ENCODE results near the gene SSH3.

Gene SSH3

DNA sequence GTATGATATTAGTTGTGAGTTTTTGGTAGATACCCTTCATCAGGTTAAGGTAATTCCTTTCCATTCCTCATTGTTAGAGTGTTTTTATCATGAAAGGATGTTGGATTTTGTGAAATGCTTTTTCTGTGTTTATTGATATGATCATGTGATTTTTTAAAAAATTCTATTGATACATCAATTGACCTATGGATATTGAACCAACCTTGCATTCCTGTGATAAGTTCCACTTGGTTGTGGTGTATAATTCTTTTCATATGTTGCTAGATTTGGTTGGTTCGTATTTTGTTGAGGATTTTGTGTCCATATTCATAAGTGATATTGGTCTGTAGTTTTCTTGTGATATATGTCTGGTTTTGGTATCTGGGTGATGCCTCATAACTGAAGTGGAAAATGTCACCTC lies 7.5 kb upstream of the SSH3 start:
- no peak for DNase-seq

DNA sequence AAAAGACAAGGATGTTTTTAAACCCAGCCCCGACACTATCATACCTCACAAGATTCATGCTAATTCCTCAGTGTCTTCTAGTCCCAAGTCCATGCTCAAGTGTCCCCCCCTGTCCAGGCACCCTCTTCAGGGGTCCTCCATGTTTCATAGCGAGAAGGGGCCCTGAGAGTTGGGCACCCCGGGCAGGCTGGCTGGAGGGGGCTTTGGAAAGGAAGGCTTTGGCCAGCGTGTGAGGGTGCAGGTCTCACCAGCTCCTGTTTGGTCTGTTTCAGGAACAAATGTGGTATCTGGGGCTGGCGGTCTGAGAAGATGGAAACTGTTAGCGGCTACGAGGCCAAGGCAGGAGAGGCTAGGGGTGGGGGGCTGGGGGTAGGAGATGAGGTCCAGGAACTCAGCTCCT lies 4.5 kb upstream of the SSH3 start:
- peak; percentile 24 for DNase-seq

DNA sequence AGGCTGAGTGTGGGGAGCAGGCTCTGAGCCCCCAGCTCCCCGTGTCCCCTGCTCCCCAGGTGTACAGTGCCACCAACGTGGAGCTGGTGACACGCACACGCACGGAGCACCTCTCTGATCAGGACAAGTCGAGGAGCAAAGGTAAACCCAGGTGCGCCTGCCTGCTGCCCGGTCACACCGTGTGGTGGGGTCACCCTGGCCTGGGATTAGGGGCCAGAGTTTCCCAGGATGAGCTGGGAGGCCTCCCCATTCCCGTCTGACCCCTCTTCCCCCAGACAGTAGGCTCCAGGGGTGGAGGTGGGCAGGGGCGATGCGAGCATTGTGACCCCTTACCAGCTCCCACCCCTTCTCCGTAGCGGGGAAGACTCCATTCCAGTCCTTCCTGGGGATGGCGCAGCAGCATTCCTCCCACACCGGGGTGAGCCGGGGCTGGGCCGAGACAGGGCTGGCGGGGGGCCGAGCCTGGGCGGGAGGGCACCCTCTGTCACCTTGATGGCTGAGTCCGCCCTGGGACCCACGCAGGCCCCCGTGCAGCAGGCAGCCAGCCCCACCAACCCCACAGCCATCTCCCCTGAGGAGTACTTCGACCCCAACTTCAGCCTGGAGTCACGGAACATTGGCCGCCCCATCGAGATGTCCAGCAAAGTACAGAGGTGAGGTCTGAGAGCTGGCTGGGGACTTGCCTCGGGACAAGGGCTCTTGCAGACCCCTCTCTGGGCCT lies 3.7 kb upstream of the SSH3 start:
- DNase-seq: peak; percentile 29

DNA sequence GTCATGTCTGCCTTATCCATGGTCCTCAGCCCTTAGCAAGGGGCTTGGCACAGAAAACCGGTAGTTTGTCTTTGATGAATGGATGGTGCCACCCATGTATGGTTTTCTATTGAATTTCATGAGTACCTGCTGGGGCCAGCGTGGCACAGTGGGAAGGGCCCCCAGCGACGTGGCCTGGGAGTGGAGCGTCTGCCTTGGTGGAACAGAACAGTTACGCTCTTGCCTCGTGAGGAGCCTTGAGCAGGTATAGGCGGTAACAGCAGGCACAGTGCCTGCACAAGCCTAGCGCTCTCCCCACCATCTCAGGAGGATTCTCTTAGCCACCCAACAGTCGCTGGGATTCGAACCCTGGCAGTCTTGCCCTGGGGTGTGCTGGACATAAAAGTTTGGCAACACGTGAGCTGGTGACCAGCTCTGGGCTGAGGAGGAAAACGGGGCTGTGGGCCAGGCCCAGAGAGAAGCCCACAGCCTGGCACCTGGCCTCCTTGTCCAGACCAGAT lies 3.0 kb upstream of the SSH3 start:
- peak; percentile 13 for DNase-seq

DNA sequence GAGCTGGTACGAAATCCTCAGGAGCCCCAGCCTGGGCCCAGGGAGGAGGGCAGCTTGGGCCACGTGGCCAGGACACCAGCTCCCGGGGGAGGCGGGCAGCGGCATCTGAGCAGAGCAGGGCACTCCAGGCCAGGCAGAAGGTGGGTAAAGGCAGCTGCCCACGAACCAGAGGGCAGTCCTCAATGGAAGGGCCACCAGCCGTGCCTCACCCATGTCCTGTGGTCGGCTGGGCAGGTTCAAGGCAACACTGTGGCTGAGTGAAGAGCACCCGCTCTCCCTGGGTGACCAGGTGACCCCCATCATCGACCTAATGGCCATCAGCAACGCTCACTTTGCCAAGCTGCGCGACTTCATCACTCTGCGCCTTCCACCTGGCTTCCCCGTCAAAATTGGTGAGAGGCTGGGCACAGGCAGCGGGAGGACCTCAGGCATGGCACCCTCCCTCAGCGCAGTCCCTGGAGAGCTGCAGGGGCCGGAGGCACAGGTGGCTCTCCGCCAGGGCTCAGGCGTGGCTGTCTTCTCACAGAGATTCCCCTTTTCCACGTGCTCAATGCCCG lies 2.5 kb upstream of the SSH3 start:
- DNase-seq: peak; percentile 29

DNA sequence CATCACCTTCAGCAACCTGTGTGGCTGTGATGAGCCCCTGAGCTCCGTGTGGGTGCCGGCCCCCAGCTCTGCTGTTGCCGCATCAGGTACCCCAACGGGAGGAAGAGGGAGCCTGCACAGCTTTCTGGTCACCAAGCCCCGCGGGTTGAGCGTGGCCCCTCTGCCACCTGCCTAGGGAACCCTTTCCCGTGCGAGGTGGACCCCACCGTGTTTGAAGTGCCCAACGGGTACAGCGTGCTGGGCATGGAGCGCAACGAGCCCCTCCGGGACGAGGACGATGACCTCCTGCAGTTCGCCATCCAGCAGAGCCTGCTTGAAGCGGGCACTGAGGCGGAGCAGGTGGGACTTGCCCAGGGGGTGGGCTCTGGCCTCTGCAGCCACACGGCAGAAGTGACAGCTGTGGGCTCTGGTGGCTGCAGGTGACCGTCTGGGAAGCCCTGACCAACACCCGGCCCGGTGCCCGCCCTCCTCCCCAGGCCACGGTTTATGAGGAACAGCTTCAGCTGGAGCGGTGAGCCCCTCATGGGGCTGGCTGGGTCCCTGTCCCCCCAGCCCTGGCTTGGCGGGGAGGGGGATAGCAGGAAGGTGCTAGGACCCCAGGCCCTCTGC lies 1.9 kb upstream of the SSH3 start:
- DNase-seq: peak; percentile 32

DNA sequence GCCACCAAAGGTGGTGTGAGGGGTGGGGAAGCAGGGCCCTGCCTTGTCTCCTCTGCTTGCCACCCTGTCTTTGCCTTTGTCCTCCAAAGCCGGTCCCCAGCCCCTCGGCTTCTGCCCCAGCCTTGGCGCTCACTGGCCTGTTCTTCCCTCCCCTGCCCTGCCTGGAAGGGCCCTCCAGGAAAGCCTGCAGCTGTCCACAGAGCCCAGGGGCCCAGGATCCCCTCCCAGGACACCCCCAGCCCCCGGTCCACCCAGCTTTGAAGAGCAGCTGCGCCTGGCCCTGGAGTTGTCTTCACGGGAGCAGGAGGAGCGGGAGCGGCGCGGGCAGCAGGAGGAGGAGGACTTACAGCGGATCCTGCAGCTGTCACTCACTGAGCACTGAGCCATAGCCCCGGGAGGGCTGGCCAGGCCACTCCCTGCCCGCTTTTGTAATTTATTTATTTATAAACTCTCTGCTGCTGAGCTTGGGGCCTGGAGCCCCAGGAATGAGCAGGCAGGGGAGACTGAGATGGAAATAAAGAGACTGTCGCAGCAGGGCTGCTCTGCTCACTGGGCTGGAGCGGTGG lies 1.3 kb upstream of the SSH3 start:
- DNase-seq: peak; percentile 70

DNA sequence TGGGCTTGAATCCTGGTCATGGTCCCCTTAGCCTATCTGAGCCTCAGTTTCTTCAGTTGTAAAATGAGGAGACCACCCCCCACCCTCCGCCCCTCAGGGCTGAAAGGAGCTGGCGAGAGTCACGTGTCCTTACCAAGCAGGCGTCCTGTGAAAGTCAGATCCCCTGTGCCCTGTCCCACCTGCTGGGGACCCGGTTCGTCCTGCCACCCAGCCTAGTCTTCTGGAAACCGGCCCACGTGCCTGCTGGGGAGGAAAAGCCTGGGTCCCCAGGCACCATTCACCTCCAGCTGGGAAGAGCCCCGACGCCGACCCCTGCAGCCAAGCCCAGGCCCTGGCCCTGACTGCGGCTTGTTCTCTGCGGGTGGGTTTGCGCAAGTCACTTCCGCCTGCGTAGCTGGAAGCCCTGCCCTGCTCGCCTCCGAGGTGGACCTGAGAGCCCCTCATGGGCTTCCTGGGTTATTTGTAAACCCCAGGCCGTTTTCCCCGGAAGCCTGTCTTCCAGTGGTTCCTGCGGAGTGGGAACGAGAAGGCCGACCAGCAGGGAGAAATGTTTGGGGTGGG lies 679 bp upstream of the SSH3 start:
- DNase-seq: peak; percentile 34

DNA sequence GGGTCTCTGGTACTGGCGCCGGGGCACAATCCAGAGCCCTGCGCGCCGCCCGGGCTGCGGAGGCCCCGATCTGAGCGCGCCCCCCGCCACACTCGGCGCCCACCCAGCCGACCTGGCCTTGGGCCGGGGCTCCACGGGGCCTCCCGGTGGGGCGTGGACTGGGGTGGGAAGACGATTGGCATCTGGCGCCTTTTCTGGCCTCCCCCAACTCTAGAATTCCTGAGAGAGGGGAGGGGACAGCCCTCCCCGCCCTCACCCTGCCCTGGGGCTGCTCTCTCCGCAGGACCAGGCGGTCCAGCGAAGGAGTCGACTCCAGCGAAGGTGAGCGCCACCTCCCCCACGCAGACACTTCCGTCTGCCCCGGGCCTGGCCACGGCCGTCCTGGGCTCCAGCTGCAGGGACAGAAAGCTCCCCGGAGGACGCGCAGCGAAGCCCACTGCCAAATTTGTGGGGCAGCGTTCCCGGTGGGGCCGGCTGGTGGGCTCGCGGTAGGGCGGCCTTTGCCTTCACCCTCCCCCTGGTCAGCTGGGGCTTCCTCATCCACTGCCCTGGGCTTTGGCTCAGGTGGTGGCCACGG lies 593 bp downstream of the SSH3 start:
- peak; percentile 45 for DNase-seq

DNA sequence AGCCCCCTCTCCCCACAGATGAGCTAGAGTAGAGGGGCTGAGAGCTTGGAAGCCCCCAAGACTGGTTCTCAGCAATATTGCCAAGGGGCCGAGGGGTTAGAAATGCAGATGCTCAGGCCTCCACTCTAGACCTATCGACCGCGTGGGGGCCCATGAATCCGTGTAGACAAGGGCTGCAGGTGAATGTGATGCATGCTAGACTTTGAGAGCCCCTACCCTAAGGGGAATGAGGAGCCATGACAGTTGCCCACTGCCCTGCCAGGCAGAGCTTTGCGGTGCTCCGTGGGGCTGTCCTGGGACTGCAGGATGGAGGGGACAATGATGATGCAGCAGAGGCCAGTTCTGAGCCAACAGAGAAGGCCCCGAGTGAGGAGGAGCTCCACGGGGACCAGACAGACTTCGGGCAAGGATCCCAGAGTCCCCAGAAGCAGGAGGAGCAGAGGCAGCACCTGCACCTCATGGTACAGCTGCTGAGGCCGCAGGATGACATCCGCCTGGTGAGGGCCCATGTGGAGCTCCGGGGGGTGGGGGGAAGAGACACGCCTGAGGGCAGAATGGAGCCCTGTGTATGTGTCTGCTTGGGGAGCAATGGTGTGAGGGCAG lies 1.3 kb downstream of the SSH3 start:
- peak; percentile 23 for DNase-seq

DNA sequence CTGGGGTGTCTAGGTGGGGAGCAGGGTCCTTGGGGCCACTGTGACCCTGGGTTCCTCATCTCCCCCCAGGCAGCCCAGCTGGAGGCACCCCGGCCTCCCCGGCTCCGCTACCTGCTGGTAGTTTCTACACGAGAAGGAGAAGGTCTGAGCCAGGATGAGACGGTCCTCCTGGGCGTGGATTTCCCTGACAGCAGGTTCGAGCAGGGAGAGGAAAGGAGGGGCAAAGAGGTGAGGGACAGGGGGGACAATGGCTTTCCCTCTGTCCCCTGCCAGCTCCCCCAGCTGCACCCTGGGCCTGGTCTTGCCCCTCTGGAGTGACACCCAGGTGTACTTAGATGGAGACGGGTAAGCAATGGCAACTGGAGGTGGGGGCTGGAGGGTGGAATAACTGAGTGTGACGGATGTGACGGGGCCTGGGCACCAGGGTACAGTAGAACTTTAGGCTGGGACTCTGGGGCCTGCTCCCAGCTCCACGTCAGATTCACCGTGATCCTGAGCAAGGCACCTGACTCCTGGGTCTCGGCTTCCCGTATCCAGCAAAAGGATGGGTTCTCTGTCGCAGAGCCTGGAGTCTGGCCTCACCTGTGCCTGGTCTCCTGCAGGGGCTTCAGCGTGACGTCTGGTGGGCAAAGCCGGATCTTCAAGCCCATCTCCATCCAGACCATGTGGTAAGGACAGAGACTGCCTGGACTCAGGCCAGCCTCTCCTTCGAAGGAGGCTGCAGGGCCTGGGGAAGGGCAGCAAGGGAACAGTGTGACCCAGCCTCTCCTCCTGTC lies 3.6 kb downstream of the SSH3 start:
- DNase-seq: no peak

DNA sequence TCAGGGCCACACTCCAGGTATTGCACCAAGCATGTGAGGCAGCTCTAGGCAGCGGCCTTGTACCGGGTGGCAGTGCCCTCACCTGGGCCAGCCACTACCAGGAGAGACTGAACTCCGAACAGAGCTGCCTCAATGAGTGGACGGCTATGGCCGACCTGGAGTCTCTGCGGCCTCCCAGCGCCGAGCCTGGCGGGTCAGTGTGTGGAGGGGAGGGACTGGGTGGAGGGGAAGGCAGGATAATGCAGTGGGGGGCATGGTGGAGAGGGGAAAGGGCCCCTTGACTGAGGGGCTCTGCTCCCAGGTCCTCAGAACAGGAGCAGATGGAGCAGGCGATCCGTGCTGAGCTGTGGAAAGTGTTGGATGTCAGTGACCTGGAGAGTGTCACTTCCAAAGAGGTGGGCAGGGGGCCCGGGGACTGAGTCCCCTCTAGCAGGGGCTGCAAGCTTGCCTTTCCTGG lies 4.2 kb downstream of the SSH3 start:
- no peak for DNase-seq

DNA sequence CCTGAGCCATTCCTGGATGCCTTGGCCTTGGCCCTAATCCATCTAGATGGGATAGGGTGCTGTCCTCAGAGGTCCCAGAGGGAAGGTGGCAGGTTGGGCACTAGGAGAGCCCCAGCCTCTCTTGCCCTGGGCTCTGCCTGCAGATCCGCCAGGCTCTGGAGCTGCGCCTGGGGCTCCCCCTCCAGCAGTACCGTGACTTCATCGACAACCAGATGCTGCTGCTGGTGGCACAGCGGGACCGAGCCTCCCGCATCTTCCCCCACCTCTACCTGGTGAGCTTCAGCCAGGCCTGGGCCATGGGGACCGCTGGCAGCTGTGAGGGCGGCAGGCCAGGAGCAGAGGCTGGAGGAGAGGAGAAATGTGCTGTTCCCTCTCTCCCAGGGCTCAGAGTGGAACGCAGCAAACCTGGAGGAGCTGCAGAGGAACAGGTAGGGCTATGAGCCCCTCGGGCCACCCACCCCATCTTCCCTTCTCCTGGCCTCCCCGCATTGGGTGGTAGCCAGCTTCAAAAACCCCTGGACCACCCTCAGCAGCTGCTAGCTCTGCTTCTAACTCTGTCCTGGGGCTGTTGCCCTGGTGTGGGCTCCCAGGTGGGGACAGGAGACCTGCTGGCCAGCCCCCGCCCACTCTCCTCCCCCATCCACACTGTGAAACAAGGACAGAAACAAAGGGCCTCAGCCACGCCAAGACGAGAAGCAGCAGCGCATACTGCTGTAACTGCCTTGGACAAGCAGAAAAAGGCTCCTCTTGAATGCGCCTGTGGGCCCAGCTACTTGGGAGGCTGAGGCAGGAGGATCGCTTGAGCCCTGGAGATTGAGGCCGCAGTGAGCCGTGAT lies 4.9 kb downstream of the SSH3 start:
- DNase-seq: no peak

DNA sequence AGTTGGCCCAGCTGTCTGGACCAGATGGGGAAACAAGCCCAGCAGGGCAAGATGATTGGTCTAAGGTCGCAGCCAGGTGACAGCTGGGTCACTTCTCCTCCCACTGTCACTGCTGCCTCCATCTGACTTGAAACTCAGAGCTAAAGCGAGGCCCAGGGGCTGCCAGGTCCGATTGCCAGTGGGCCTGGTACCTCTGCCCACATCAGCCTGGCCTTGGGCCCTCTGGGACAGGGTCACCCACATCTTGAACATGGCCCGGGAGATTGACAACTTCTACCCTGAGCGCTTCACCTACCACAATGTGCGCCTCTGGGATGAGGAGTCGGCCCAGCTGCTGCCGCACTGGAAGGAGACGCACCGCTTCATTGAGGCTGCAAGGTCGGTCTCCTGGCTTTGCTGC lies 5.8 kb downstream of the SSH3 start:
- no peak for DNase-seq

DNA sequence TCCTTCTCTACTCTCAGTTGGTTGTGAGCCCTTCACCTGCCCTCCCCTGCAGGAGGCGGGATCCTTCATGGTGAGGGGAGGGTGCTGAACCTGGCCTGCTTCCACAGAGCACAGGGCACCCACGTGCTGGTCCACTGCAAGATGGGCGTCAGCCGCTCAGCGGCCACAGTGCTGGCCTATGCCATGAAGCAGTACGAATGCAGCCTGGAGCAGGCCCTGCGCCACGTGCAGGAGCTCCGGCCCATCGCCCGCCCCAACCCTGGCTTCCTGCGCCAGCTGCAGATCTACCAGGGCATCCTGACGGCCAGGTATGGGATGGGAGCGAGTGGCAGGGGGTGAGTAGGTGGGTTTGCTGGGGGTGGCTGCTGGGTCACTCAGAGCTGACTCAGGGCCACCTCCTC lies 6.3 kb downstream of the SSH3 start:
- DNase-seq: no peak

DNA sequence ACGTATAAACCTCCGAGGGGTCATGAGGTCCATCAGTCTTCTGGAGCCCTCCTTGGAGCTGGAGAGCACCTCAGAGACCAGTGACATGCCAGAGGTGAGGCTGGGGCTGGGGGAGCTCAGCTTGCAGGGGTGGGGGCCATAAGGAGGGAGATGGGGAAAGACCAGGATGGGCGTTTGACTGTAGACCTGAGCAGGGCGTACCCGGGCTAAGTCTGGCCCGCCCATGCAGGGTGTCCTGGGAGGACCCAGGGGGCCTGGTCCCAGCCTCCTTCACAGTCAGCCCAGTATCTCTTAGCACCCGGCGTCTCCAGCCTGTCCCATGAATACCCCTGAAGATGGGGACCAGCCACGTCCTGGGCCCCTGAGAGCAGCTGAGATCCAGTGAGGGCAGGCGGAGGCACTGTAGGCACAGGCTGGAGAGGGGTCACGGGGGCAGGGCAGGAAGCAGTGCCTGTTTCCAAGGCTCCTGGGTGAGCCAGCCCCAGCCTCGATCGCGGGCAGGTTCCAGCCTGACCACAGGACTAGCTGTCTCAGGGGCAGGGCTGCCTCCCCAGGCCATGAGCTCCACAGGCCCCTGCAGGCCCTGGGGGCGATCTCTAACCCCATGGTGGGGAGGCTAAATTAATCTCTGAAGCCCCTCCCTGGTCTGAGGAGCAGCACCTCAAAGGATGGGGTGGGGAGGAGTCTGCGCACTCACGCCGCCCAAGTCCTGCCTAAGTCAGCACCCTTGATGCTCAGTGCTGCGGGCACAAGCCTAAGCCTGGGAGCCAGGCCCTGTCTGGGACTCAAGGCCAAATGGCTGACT lies 7.1 kb downstream of the SSH3 start:
- DNase-seq: no peak

DNA sequence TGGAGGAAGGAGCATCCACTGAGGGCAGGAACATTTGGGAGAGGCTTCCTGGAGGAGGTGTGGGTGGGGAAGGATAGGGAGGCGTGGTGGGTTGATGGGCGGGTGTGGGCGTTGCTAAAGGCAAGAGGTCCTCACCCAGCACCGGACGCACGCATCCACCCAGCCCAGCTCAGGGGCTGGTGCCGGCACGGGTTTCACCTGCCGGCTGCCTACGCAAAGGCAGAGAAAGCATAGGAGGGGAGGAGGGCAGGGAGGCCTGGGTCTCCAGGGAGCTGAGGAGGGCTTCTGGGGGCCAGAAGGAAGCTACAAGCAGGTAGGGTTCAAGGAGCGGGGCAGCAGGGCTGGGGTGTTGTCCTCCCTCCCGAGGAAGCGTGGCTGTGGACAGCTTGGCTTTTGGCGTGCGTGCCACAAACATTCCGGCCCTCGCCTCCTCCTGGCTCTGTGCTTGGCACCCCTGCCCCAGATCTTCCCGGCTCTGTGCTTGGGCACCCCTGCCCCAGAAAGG lies 7.8 kb downstream of the SSH3 start:
- no peak for DNase-seq

DNA sequence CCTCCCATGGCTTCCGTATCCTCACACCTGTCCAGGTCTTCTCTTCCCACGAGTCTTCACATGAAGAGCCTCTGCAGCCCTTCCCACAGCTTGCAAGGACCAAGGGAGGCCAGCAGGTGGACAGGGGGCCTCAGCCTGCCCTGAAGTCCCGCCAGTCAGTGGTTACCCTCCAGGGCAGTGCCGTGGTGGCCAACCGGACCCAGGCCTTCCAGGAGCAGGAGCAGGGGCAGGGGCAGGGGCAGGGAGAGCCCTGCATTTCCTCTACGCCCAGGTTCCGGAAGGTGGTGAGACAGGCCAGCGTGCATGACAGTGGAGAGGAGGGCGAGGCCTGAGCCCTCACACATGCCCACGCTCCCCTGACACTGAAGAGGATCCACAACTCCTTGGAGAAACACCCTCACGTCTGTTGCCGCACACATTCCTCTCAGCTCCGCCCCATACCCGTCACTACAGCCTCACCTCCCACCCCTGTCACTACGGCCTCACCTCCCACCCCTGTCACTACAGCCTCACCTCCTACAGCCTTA lies 8.3 kb downstream of the SSH3 start:
- DNase-seq: no peak

DNA sequence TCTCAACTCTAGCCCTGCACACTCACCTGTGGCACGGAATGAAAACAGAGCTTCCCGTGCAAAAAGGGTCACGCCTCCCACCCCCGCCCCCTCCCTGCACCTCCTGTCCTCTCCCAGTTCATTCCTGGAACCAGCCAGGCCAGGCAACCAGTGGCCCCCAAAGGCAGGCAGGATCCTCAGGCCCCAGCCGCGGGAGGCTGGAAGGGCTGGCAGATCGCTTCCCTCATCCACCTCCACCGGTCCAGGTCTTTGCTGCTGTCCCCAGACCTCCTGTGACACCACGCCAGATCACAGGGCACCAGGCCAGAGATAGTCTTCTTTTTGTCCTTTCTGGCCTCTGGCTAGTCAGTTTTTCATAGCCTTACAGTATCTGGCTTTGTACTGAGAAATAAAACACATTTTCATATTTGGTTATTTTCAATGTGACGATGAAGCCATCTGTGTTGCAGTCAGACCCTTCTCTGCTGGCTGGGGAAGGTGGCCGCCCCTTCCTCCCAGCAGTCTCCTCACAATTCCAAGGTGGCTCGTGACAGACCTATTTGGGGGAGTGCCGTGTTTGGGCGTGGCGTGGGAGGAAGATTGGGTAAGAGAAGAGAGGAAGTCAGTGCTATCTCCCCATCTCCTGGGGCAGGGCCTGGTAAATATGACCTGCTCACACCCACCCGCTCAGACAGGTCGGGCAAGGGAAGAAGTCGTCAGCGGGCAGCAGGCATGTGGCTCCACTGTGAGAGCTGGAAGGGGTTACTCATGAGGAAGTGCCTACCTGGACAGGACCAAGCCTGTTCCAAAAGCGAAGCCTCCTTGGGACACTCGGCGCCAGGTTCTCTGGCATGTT lies 9.1 kb downstream of the SSH3 start:
- no peak for DNase-seq
